Measurements from ENCODE around the gene PUS1.

DNA sequence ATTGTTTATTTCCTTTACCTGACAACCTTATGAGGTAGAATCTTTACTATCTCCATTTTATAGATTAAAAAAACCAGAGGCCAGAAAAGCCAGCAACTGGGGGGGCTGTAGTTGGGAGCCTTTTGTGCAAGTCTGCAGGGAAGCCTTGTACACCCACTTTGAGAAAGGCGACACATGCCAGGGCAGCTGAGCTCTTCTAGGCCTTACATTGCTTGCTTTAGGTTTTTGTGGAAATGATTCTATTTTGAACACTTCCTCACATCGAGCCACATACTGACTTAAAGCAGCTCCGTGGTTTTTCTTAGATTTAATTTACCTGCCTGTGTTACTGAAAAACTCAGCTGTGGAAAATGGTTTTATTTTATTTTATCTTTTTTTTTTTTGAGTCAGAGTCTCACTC lies 55.3 kb downstream of the PUS1 start:
- TF ChIP-seq, protein P1, sequence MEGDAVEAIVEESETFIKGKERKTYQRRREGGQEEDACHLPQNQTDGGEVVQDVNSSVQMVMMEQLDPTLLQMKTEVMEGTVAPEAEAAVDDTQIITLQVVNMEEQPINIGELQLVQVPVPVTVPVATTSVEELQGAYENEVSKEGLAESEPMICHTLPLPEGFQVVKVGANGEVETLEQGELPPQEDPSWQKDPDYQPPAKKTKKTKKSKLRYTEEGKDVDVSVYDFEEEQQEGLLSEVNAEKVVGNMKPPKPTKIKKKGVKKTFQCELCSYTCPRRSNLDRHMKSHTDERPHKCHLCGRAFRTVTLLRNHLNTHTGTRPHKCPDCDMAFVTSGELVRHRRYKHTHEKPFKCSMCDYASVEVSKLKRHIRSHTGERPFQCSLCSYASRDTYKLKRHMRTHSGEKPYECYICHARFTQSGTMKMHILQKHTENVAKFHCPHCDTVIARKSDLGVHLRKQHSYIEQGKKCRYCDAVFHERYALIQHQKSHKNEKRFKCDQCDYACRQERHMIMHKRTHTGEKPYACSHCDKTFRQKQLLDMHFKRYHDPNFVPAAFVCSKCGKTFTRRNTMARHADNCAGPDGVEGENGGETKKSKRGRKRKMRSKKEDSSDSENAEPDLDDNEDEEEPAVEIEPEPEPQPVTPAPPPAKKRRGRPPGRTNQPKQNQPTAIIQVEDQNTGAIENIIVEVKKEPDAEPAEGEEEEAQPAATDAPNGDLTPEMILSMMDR (conservative IDR thresholded peaks at IDR 0.05; ENCODE audit: low read length), result no peak
- TF ChIP-seq EZH2phosphoT487 (IDR thresholded peaks at IDR 0.05; ENCODE audit: borderline replicate concordance, low read depth, low read length), result no peak
